GM20000 (cell line): ENCODE measurements around the gene SATB2.

Source experiments
- DNase-seq: peaks from one replicate; pipeline ENCODE4 v3.0.0; 2012; ENCODE audit warnings: low spot score
- TF ChIP-seq, protein P1 (sequence below): IDR thresholded peaks from 2 replicates; pipeline ENCODE4 v1.5.1; 2012; ENCODE audit warnings: mild to moderate bottlenecking, control low read depth; ENCODE audit errors: extremely low read depth, missing control alignments

Gene SATB2

DNA sequence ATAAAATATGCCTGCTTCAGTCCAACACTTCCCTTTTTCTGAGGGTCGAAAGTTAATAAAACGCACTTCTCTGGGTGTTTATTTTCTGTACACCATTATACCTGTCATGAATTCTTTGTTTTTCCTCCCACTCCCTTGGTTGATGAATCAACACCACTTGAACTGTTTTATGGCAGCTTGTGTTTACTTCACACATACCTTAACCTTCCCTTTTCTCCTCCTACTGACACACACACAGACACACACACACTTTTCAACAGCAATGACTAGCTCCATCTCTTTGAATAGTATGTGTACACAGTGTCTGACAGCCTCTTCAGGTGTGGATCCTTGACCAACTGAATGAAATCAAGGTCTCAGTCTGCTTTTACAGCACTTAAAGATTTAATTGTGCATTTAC lies 91.3 kb downstream of the SATB2 start:
- DNase-seq: no peak
- TF ChIP-seq, protein P1, sequence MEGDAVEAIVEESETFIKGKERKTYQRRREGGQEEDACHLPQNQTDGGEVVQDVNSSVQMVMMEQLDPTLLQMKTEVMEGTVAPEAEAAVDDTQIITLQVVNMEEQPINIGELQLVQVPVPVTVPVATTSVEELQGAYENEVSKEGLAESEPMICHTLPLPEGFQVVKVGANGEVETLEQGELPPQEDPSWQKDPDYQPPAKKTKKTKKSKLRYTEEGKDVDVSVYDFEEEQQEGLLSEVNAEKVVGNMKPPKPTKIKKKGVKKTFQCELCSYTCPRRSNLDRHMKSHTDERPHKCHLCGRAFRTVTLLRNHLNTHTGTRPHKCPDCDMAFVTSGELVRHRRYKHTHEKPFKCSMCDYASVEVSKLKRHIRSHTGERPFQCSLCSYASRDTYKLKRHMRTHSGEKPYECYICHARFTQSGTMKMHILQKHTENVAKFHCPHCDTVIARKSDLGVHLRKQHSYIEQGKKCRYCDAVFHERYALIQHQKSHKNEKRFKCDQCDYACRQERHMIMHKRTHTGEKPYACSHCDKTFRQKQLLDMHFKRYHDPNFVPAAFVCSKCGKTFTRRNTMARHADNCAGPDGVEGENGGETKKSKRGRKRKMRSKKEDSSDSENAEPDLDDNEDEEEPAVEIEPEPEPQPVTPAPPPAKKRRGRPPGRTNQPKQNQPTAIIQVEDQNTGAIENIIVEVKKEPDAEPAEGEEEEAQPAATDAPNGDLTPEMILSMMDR: no peak

DNA sequence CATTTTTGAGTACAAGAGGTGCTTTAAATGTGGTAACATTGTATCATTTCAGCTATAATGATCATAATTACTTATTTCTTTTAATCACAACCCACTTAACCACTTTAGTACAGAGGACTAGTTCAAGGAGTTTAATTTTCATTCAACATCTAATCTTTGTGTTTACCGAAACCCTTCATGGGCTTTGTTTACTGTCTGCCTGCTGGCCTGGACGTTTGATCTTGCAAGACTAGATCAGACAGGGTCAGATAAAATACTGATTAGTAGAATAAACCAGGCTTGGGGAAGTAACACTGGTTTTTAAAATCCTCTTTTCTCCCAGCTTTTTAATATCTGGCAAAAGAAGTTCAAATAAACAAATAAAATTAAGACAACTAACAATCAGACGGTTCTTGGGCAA lies 93.6 kb downstream of the SATB2 start:
- TF ChIP-seq, protein P1: no peak
- DNase-seq: no peak

DNA sequence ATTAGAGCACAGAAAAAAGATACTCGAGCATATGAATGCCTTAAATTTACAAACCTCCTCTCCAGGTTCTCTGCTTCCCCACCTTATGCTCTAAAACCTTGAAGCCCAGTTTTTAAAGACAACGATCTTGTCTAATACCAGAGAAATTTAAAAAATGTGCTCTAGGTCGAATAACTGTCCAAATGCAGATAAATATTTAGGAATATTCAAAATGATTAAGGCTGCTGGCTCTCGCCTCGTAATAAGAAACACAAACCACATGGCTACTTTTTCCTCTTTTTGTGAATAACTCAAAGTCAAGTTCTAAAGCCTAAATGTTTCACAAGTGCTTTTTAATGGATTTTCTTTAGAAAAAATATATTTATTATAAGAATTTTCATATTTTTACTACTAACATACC lies 101.3 kb downstream of the SATB2 start:
- DNase-seq: no peak
- TF ChIP-seq, protein P1: no peak

DNA sequence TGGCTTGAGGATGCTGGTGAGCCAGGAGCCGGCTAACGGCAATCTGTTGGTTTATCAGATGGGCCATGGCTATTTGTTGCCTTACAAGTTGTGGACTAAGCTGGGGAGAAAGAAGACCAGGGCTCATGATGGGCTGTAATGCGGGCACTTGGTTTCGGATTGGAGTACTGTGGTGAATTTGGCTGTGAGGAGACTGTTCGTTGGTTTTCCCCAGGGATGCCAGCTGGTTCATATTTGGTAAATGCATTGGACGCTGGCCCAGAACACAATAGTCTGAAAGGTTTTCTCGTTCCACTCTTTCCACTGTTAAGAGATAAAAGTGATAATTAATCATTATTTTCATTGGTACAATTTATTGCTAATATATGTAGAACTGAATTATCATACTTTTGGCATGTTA lies 108.9 kb downstream of the SATB2 start:
- TF ChIP-seq, protein P1: no peak
- no peak for DNase-seq

DNA sequence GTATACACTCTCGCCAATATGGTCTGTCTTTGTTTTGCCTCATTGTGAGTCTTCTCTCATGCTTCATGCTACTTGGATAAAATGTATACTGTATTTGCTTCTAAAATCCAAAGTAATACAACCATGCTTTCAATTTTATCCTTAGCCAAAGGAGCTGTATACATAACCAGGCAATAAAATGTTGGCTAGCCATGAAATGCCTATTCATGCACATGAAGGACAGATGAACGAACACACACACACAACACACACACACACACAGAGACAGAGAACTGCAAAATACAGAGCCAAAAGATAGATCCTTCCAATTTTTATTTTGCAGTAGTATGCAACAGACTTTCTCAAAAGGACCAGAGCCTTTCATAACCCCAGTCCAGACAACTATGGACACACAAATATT lies 113.7 kb downstream of the SATB2 start:
- TF ChIP-seq, protein P1: no peak

DNA sequence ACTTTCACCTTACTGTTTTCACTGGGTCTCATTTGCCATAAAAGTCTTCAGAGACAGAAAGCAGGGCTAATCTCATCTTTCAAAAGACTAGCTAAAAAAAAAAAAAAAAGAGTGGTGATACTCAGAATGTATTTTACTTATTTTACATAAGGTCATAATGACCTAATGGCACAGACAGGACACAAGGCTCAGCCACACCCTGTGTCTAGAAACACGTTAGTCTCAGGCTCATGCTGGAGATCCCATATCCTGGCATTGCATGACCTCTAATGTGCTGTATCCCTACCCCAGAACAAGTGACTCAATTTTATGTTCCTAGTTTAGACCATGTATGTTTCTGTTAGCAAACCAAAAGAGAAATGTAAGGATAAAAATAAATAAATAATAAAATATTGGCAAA lies 115.4 kb downstream of the SATB2 start:
- TF ChIP-seq, protein P1: no peak
- no peak for DNase-seq

More for the DNA sequence above, 113.7 kb downstream of the SATB2 start:
- DNase-seq: no peak

DNA sequence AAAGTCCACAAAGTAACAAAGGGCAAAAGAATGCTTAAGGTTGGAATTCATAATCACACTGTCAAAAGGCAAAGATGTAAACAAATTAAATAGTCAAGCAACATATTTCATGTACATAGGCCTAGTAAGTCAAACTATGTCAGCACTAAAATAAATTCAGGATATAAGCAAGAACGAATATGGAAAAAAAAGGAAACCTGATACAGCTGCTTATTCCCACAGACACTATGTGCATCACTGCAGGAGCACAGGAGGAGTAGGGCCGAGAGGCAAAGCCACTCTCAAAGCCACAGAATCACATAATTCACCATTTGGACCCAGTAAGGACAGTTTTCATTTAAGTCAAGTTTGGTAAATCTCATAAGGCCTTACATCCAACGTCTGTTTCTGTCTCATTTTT lies 116.6 kb downstream of the SATB2 start:
- TF ChIP-seq, protein P1: no peak
- no peak for DNase-seq
